Breast epithelium (tissue), 3 donors: ENCODE data around the gene MAP6.

Experiments used
- POLR2A ChIP-seq: fragments of 450-650 bp; IDR thresholded peaks from one replicate; pipeline ENCODE4 v1.6.1; 2016; ENCODE audit warnings: antibody characterized with exemption, mild to moderate bottlenecking, moderate library complexity
- POLR2AphosphoS5 ChIP-seq, 3 donors: sonication (generic); formaldehyde crosslinking; IDR thresholded peaks; one replicate each; pipeline ENCODE4 v1.6.1; 2017; ENCODE audit warnings: antibody characterized with exemption in 3 of 3
- TF ChIP-seq, protein P1 (sequence below), 3 donors: fragments of 450-650 bp; IDR thresholded peaks; one replicate each; pipeline ENCODE4 v1.5.1; 2016 to 2017; ENCODE audit warnings: antibody characterized with exemption in 3 of 3, mild to moderate bottlenecking in 3 of 3, moderate library complexity in 3 of 3

DNA sequence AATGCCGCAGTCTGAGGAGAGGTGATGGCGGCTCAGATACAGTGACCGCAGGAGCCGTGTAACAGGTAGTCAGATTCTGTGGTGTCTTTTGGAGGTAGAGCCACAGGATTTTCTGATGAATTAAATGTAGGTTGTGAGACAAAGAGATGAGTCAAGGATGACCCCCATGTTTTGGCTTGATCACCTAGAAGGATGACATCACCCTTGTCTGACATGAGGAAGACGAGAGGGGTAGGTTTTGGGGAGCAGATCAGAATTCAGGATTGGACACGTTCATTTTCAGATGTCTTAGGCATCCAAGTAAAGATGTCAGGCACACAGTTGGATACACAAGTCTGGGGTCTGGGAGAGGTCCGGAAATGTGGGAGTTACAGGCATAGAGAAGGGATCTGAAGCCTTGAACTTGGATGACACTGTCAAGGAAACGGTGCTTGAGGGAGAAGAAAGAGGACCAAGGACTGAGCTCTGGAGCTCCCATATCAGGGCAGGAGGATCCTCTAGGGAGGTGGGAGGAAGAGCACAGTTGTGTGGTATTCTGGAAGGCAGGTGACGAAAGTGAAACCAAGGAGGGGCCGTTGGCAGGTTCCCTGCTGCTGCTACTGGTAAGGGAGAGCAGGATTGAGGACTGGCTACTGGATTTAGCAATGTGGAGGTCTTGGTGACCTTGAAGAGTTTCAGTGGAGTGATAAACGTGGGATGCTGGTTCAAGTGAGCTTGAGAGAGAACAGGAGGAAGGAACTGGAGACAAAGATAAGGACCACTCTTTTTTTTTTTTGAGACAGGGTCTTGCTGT is 130.5 kb downstream of the MAP6 start:
- TF ChIP-seq POLR2A (no peak), POLR2AphosphoS5 (IDR thresholded peaks at IDR 0.05) (no peak)
- TF ChIP-seq, protein P1, sequence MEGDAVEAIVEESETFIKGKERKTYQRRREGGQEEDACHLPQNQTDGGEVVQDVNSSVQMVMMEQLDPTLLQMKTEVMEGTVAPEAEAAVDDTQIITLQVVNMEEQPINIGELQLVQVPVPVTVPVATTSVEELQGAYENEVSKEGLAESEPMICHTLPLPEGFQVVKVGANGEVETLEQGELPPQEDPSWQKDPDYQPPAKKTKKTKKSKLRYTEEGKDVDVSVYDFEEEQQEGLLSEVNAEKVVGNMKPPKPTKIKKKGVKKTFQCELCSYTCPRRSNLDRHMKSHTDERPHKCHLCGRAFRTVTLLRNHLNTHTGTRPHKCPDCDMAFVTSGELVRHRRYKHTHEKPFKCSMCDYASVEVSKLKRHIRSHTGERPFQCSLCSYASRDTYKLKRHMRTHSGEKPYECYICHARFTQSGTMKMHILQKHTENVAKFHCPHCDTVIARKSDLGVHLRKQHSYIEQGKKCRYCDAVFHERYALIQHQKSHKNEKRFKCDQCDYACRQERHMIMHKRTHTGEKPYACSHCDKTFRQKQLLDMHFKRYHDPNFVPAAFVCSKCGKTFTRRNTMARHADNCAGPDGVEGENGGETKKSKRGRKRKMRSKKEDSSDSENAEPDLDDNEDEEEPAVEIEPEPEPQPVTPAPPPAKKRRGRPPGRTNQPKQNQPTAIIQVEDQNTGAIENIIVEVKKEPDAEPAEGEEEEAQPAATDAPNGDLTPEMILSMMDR (IDR thresholded peaks at IDR 0.05), result no peak
